ENCODE results near the gene PIGM.

PIGM gene

GRCh38 chr1:160031365-160032164 is at the start of gene PIGM:
TSS of gene PIGM (minus strand) at chr1:160031990. CDS start at chr1:160031739, 251 bp downstream.
- peak; percentile 84 for DNase-seq (ENCODE audit: low read depth)

- peak; percentile 36 for DNase-seq (ENCODE audit: low read depth)
Measured at GRCh38 chr1:160081261-160081936, 49.6 kb upstream of the PIGM start, which contains the start of gene KCNJ9. TSS of gene KCNJ9 (plus strand) at chr1:160081538. CDS start at chr1:160084031, 2,493 bp downstream.

DNA sequence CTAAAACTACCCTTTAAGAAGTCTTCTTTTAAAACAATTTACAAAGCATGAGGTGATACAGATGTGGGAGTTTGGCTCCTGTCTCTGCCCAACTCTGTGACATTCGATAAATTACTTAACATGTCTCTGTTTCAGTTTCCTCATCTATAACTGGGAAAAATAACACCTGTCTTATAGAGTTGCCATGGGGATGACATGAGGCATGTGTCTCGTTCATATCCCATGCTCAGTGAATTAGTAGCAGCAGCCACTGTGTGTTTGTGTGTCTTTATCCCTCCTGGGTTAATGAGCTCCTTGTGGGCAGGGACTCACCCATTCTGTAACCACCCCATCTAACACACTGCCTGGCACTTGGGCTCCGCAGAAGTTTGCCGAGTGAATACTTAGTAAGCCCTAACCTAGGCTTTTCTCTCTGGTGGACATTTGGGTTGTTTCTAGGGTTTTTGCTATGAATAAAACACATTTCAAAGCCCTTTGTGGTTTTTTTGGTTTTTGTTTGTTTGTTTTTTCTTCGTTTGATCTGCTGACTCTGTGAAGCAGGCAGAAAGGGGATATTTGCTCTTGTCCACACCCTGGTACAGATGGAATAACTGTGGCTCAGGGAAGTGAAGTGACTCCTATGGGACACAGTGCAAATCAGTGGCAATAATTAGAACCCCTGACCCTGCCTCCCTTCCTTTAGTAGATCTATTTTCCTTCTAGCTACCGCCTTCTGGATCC is 48.8 kb upstream of the PIGM start:
- no peak for DNase-seq (ENCODE audit: low read depth)

DNA sequence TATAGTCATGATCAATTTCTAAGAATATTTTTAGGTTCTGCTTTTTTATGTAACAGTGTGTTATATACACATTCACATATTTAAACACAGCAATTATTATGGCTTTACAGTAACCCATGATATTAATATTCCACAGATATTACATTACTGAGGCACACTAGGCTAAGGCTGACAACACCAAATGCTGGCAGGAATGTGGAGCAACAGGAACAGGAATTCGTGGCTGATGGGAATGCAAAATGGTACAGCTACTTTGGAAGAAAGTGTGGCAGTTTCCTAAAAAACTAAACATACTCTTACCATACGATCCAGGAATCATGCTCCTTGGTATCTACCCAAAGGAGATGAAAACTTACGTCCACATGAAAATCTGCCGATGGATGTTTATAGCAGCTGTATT is 47.7 kb upstream of the PIGM start:
- DNase-seq (ENCODE audit: low read depth) = no peak

DNA sequence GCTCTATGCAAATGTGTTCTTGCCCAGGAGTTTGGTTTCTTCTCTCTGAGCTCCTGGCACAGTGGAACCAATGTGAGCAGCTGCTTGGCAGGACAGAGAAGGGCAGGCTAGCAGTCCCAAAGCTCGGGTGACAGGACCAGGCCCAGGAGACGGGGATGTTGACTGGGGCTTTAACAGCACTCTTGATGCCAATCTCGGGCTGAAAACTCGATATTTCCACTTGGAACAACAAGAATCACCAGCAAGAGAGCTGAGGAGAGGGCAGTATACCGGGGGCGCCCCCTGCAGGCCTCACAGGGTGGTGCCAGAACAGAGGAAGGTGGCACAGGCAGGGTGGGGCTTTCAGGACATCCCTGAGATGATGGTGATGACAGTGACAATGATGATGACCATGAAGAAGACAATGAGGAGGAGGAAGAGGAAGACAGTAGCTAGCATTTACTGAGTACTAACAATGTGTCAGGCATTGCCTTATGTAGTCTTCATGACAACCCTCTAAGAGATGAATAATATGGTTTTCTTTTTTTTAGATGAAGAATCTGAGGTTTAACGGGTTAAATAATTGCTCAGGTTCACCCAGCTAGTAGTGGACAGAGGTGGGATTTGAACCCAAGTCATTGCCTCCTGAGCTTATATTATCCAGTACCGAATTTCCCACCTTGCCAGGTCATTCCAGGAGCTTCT is 46.9 kb upstream of the PIGM start:
- DNase-seq (ENCODE audit: low read depth) = no peak

DNA sequence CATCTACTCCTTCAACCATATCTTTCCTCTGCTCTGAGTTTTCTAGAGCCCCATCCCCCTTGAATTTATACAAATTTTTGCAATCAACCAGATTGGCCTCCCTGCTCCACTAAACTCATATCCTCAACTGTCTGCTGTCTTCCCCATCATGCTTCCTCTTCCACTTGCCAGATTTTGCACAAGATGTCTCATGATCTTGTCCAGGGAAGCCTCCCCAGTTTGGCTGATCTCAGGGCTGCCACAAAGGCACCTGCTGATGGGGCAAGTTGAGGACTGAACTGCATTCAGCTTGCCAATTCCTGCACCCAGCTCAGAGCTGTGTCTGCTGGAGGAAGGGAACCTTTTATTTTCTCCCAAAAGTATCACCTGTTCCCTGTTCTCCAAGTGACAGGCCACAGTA is 45.7 kb upstream of the PIGM start:
- no peak for DNase-seq (ENCODE audit: low read depth)

DNA sequence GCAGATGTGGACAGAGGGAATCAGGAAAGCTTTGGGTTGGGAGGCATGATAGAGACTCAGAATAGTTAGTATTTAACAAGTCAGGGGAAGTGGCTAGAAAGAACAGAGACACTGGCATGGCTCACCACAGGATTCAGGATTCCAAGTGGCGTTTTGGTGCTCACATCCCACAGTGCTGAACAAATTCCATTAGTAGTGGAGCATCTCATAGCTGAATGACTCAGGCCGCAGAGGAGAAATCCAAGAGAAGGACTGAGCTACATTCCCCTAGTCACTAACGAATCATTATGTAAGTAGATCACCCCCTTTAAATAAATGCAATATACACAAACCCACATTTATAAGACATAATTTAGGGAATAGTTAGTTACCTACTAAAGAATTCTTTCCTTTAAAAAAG is 44.5 kb upstream of the PIGM start:
- no peak for DNase-seq (ENCODE audit: low read depth)

DNA sequence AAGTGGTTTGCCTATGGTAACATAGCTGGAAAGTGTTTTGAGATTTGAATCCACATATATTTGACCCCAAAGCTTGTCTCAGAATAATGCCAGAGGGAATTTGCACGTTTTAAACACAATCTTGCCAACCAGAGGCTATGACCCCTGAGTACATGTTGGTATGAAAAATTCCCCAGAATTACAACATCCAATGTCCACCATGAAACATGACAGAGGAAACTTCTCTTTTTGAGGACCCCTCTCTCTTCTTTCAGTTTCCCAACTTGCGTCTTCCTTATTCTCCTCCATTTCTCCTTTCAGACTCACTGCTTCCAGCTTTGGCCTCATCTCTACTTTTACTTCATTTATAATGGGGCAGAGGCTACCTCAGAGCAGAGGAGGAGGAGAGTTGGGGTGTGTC is 44.0 kb upstream of the PIGM start:
- no peak for DNase-seq (ENCODE audit: low read depth)

- no peak for DNase-seq (ENCODE audit: low read depth)
Measured at GRCh38 chr1:160074865-160075264, 43.1 kb upstream of the PIGM start.

DNA sequence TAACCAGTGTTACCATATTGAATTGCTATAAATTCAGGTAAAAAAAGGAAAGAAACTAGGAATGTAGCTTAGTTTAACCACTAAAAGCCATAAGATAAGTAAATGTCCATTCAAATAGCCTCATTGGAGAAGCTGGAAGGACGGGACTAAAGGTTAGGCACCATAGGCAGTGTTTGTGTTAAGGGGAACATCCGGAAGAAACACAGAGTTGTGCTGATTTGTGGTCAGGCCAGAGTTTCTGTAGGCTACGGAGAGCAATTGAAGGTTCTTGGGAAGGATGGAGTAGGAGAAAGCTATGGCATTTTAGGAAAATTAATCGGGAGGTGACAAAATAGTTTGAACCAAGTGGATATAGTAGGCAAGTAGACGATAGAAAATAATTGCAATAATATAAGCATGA is 39.5 kb upstream of the PIGM start:
- no peak for DNase-seq (ENCODE audit: low read depth)

- DNase-seq (ENCODE audit: low read depth) = peak; percentile 13
Measured at GRCh38 chr1:160070243-160071163, 38.7 kb upstream of the PIGM start.

- no peak for DNase-seq (ENCODE audit: low read depth)
Measured at GRCh38 chr1:160069460-160070231, 37.9 kb upstream of the PIGM start, which contains the start of gene KCNJ10. TSS of gene KCNJ10 (minus strand) at chr1:160070160. CDS start at chr1:160042532, 27,628 bp downstream.

DNA sequence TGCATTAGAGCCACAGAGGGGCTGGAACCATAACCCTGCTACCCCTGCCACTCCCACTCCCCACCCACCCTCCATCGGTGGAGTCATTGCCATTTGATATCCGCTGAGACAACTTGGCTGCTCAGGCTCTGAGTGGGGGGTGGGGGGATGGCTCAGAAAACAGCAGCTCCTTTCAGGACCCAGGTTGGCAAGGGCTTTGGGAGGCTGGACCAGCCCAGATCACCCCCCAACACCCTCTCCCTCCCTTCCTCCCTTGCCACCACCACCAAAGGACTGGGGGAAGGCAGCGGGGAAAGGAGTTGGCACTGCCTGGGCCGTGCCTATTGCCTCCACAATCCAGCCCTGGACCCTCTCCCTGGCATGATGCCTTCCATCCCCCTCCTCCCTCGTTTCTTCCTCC is 36.4 kb upstream of the PIGM start:
- DNase-seq (ENCODE audit: low read depth) = no peak

- DNase-seq (ENCODE audit: low read depth) = no peak
Measured at GRCh38 chr1:160066829-160067745, 35.3 kb upstream of the PIGM start.

DNA sequence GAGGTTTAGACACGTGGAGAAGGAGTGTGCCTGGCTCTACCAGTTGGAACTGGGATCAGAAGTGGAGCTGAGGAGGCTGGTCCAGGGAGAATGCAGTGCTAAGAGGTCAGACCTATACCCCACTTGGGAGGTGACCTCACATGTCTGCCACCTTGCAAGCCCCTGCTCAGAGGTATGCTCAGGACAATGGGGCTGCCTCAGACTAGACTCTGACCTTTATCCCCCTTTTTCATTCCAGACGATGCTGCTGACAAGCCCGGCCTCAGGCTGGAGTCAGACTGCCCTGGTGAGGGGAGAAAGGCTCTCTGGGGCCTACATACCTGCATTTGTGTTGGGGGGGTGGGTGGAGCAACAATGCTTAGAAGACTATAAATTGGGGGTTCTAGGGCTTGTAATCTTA is 33.0 kb upstream of the PIGM start:
- no peak for DNase-seq (ENCODE audit: low read depth)

DNA sequence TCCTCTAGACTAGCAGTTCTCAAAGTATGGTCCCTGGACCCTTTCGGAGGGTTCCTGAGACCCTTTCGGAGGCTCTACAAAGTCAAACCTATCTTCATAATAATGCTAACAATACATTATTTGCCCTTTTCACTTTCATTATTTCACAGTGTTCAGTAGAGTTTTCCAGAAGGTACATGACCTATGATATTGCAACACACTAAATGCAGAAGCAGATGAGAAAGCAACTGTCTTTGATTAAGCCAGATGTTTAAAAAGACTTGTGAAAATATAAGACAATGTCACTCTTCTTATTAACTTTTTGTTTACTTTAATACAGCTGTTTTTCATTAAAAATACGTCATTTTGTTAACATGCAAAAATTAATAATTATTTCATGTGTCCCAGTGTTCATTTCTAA is 32.4 kb upstream of the PIGM start:
- peak; percentile 51 for DNase-seq (ENCODE audit: low read depth)

GRCh38 chr1:160063176-160063575 is 31.4 kb upstream of the PIGM start:
- no peak for DNase-seq (ENCODE audit: low read depth)

GRCh38 chr1:160062230-160062532 is 30.4 kb upstream of the PIGM start:
- no peak for DNase-seq (ENCODE audit: low read depth)
